Heart left ventricle (tissue), 13 donors: ENCODE measurements around the gene GDF2.

Experiments
- CTCF ChIP-seq, 12 donors: fragments of 200-600 bp; sonication (generic) in 4 of 12; IDR thresholded peaks; one replicate each; pipeline versions ENCODE4 v1.5.0 to v1.8.0; 2018 to 2022; ENCODE audit warnings: antibody characterized with exemption in 12 of 12, mild to moderate bottlenecking in 5 of 12
- POLR2A ChIP-seq, 2 donors: fragments of 450-650 bp; IDR thresholded peaks; one replicate each; pipeline ENCODE4 v1.6.1; 2017; ENCODE audit warnings: antibody characterized with exemption in 2 of 2, mild to moderate bottlenecking in 2 of 2, moderate library complexity in 2 of 2
- donor health status: ischemic (EF 13 %, LVEDD 7.1; RV severe dilation, severe dysfunction).
- donor health status: DM: no; HTN: yes; CAD: no.
- donor health status: DM: no; HTN: no; CAD: no.
- donor health status: ischemic (EF 25% LVEDD 6.9; RV normal size, moderate dysfunction).
- donor health status: ischemic (EF 25% LVEDD 5.7; RV mildly dilated, moderate dysfunction).
- donor health status: ischemic (EF 35%, LVEDD 5.7; RV mildly dilated, moderate dysfunction).
- donor health status: nonischemic (EF 11% LVEDD 7.7; RV severe dilation, severe dysfunction).
- donor health status: DM: yes; HTN: yes; CAD: no.
- donor health status: PGD.
- donor health status: ischemic (EF 29% LVEDD 5.4; RV normal size, mild dysfunction).
- donor health status: nonischemic (EF 23%, LVEDD 6.1; RV moderate dilation, normal function).

GRCh38 chr10:47334466-47335295, 12.4 kb downstream of the GDF2 start:
- TF ChIP-seq CTCF (IDR thresholded peaks at IDR 0.05), result no peak
- TF ChIP-seq POLR2A (IDR thresholded peaks at IDR 0.05), result no peak
